Liver (tissue), 9 donors: Measurements from ENCODE around the gene TRIM33. TPM values are rescaled to one million over a fixed set of nuclear protein-coding genes. Genes with fewer than 3 reads are reported as not detected.

Experiments
- DNase-seq: peaks from one replicate; pipeline ENCODE4 v3.0.0-alpha.2; 2017; ENCODE audit warnings: low spot score
- H3K27ac ChIP-seq, 2 donors: one replicate each; pipeline ENCODE4 v1.7.0; 2013; ENCODE audit warnings: inconsistent platforms in 2 of 2, low read length in 2 of 2, control low read depth in 1 of 2, low read depth in 1 of 2, mild to moderate bottlenecking in 1 of 2
- H3K27me3 ChIP-seq, 4 donors: one replicate each; pipeline versions ENCODE4 v1.6.1 to v1.7.0; 2013; ENCODE audit warnings: low read length in 3 of 4, inconsistent platforms in 1 of 4, mild to moderate bottlenecking in 1 of 4, moderate library complexity in 1 of 4; ENCODE audit not compliant: control insufficient read depth in 4 of 4, insufficient read depth in 4 of 4
- H3K36me3 ChIP-seq, 4 donors: one replicate each; pipeline versions ENCODE4 v1.6.1 to v1.7.0; 2013; ENCODE audit warnings: low read length in 3 of 4, mild to moderate bottlenecking in 3 of 4, low read depth in 1 of 4, moderate library complexity in 1 of 4; ENCODE audit not compliant: control insufficient read depth in 4 of 4, insufficient read depth in 3 of 4
- H3K4me1 ChIP-seq, 4 donors: one replicate each; pipeline versions ENCODE4 v1.6.1 to v1.7.0; 2013; ENCODE audit warnings: low read length in 3 of 4, mild to moderate bottlenecking in 3 of 4, moderate library complexity in 1 of 4; ENCODE audit not compliant: control insufficient read depth in 4 of 4, insufficient read depth in 4 of 4
- H3K4me3 ChIP-seq, 3 donors: one replicate each; pipeline versions ENCODE4 v1.6.1 to v1.7.0; 2013; ENCODE audit warnings: low read length in 3 of 3, control low read depth in 1 of 3, low read depth in 1 of 3, mild to moderate bottlenecking in 1 of 3
- H3K9ac ChIP-seq, 2 donors: one replicate each; pipeline ENCODE4 v1.7.0; 2013; ENCODE audit warnings: low read length in 2 of 2, mild to moderate bottlenecking in 2 of 2, moderate library complexity in 2 of 2, control low read depth in 1 of 2, low read depth in 1 of 2
- H3K9me3 ChIP-seq, 4 donors: one replicate each; pipeline versions ENCODE4 v1.6.1 to v1.7.0; 2013; ENCODE audit warnings: low read length in 3 of 4; ENCODE audit not compliant: control insufficient read depth in 4 of 4
- EGR1 ChIP-seq, 2 donors: IDR thresholded peaks; 2 replicates each; pipeline ENCODE4 v1.6.1; 2016 to 2018; ENCODE audit warnings: antibody characterized with exemption in 2 of 2, low read depth in 2 of 2
- FOXA1 ChIP-seq: IDR thresholded peaks from 2 replicates; pipeline ENCODE4 v1.6.1; 2016; ENCODE audit warnings: antibody characterized with exemption
- FOXA2 ChIP-seq: IDR thresholded peaks from 2 replicates; pipeline ENCODE4 v1.6.1; 2016; ENCODE audit warnings: antibody characterized with exemption
- GABPA ChIP-seq, 2 donors: IDR thresholded peaks in 1 of 2; conservative IDR thresholded peaks in 1 of 2; 2 replicates each; pipeline ENCODE4 v1.6.1; 2016; ENCODE audit warnings: antibody characterized with exemption in 2 of 2, mild to moderate bottlenecking in 1 of 2, moderate library complexity in 1 of 2
- HNF4A ChIP-seq, 2 donors: conservative IDR thresholded peaks; 2 replicates each; pipeline ENCODE4 v1.6.1; 2016; ENCODE audit warnings: antibody characterized with exemption in 2 of 2, mild to moderate bottlenecking in 2 of 2
- HNF4G ChIP-seq: IDR thresholded peaks from 2 replicates; pipeline ENCODE4 v1.6.1; 2016; ENCODE audit warnings: antibody characterized with exemption
- JUND ChIP-seq, 2 donors: IDR thresholded peaks; 2 replicates each; pipeline ENCODE4 v1.6.1; 2016; ENCODE audit warnings: antibody characterized with exemption in 2 of 2
- NR2F2 ChIP-seq: IDR thresholded peaks from 2 replicates; pipeline ENCODE4 v1.6.1; 2016; ENCODE audit warnings: antibody characterized with exemption
- RAD21 ChIP-seq, 2 donors: IDR thresholded peaks; 2 replicates each; pipeline ENCODE4 v1.6.1; 2016; ENCODE audit warnings: antibody characterized with exemption in 2 of 2, mild to moderate bottlenecking in 2 of 2
- RXRA ChIP-seq, 2 donors: IDR thresholded peaks; 2 replicates each; pipeline ENCODE4 v1.6.1; 2017 to 2018; ENCODE audit warnings: antibody characterized with exemption in 2 of 2, mild to moderate bottlenecking in 1 of 2
- SP1 ChIP-seq: IDR thresholded peaks from 2 replicates; pipeline ENCODE4 v1.6.1; 2018; ENCODE audit warnings: antibody characterized with exemption, mild to moderate bottlenecking
- TAF1 ChIP-seq: conservative IDR thresholded peaks from 2 replicates; pipeline ENCODE4 v1.6.1; 2016; ENCODE audit warnings: antibody characterized with exemption, mild to moderate bottlenecking
- YY1 ChIP-seq: IDR thresholded peaks from 2 replicates; pipeline ENCODE4 v1.6.1; 2016; ENCODE audit warnings: antibody characterized with exemption, mild to moderate bottlenecking
- WGBS: extraction: QIAGEN DNeasy Blood & Tissue Kit; methylation state at CpG from one replicate; pipeline ENCODE4 v1.1.7; 2013; 5-methylcytosine and 5-hydroxymethylcytosine counted together
- polyA plus RNA-seq, 2 donors: library from polyadenylated mRNA; stranded (reverse) in 1 of 2; unstranded in 1 of 2; fragments of 200-250 nt in 1 of 2; fragments of >200 nt in 1 of 2; fragmentation: Nextera tagmentation in 1 of 2; extraction: Ambion mirVana in 1 of 2; gene quantifications; one replicate each; pipeline versions ENCODE4 v1.2.1 to v1.2.3, GENCODE V29; 2013 to 2015
- total RNA-seq, 2 donors: library from RNA; depleted of rRNA; stranded (reverse); fragments of >200 nt; gene quantifications; one replicate each; pipeline ENCODE4 v1.2.3, GENCODE V29; 2014
- TF ChIP-seq, protein P1 (sequence below): fragments of 150-350 bp; IDR thresholded peaks from 2 replicates; pipeline ENCODE4 v1.5.1; 2017; ENCODE audit warnings: improper control_type of control experiment, low read depth, low read length; ENCODE audit not compliant: missing input control
- TF ChIP-seq, protein P2 (sequence below): IDR thresholded peaks from 2 replicates; pipeline ENCODE4 v1.6.1; 2016; ENCODE audit warnings: antibody characterized with exemption
- TF ChIP-seq, protein P3 (sequence below): IDR thresholded peaks from 2 replicates; pipeline ENCODE4 v1.6.1; 2016; ENCODE audit warnings: antibody characterized with exemption
- TF ChIP-seq, protein P4 (sequence below): IDR thresholded peaks from 2 replicates; pipeline ENCODE4 v1.6.1; 2016; ENCODE audit warnings: antibody characterized with exemption, mild to moderate bottlenecking
- TF ChIP-seq, protein P5 (sequence below): IDR thresholded peaks from 2 replicates; pipeline ENCODE4 v1.6.1; 2016; ENCODE audit warnings: antibody characterized with exemption
- donor health status: healthy.
- donor health status: healthy.
- donor health status: healthy.
- donor health status: healthy.
- donor health status: healthy.

Gene TRIM33
- total and polyA plus RNA-seq, 4 donors: 4.5 to 30.5 (median 16.6) TPM

DNA sequence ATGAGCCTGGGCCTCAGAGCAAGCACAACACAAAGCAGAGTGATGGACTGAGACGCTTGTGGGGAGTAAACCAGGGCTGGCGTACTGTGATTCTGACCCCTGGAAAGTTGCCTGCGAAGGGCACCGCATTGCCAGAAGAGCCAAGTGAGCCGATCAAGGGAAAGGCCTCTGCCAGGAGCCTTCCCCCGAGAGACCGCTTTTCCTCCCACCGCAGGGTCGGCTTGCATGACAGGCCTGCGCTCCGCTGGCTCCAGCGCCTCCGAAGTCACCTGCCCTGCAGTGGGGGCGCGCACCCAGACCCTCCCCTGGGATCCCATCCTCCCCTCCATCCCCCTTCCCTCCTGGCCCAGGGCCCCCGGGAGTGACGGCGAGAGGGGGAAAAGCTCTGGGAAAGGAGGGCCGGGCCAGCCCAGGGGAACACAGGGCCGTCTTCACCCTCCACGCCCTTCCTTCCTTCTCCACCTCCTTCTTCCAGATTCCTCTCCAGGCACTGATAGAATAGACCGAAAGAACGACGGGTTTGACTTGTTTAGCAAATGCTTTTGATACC, 165.0 kb downstream of the TRIM33 start:
- Histone ChIP-seq H3K27me3 (peaks cover 0 to 2% (median 0%) of the 10 kb centered on the region in 4 donors), H3K9me3 (no peaks in the 10 kb centered on the region), H3K9ac (peak overlapping the region in 1 of 2 donors; percentile 73), H3K4me1 (peaks cover 0 to 13% (median 7%) of the 10 kb centered on the region in 4 donors), H3K36me3 (no peaks in the 10 kb centered on the region), H3K4me3 (peak overlapping the region; percentile 47 to 72 (median 66)), H3K27ac (peak overlapping the region in 1 of 2 donors; percentile 40)
- TF ChIP-seq HNF4A (conservative IDR thresholded peaks at IDR 0.05) (no peak), SP1 (no peak), RXRA (IDR thresholded peaks at IDR 0.05) (no peak), TAF1 (no peak), GABPA (IDR thresholded peaks at IDR 0.05 in 1 of 2, conservative IDR thresholded peaks at IDR 0.05 in 1 of 2) (no peak), RAD21 (IDR thresholded peaks at IDR 0.05) (no peak), FOXA1 (no peak), HNF4G (no peak), YY1 (no peak), EGR1 (IDR thresholded peaks at IDR 0.05; ENCODE audit: low read depth in 2 of 2) (no peak), FOXA2 (no peak), JUND (IDR thresholded peaks at IDR 0.05) (no peak), NR2F2 (no peak)
- TF ChIP-seq, protein P1, sequence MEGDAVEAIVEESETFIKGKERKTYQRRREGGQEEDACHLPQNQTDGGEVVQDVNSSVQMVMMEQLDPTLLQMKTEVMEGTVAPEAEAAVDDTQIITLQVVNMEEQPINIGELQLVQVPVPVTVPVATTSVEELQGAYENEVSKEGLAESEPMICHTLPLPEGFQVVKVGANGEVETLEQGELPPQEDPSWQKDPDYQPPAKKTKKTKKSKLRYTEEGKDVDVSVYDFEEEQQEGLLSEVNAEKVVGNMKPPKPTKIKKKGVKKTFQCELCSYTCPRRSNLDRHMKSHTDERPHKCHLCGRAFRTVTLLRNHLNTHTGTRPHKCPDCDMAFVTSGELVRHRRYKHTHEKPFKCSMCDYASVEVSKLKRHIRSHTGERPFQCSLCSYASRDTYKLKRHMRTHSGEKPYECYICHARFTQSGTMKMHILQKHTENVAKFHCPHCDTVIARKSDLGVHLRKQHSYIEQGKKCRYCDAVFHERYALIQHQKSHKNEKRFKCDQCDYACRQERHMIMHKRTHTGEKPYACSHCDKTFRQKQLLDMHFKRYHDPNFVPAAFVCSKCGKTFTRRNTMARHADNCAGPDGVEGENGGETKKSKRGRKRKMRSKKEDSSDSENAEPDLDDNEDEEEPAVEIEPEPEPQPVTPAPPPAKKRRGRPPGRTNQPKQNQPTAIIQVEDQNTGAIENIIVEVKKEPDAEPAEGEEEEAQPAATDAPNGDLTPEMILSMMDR: no peak
- TF ChIP-seq, protein P2, sequence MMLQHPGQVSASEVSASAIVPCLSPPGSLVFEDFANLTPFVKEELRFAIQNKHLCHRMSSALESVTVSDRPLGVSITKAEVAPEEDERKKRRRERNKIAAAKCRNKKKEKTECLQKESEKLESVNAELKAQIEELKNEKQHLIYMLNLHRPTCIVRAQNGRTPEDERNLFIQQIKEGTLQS: no peak
- TF ChIP-seq, protein P3, sequence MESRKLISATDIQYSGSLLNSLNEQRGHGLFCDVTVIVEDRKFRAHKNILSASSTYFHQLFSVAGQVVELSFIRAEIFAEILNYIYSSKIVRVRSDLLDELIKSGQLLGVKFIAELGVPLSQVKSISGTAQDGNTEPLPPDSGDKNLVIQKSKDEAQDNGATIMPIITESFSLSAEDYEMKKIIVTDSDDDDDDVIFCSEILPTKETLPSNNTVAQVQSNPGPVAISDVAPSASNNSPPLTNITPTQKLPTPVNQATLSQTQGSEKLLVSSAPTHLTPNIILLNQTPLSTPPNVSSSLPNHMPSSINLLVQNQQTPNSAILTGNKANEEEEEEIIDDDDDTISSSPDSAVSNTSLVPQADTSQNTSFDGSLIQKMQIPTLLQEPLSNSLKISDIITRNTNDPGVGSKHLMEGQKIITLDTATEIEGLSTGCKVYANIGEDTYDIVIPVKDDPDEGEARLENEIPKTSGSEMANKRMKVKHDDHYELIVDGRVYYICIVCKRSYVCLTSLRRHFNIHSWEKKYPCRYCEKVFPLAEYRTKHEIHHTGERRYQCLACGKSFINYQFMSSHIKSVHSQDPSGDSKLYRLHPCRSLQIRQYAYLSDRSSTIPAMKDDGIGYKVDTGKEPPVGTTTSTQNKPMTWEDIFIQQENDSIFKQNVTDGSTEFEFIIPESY: no peak
- TF ChIP-seq, protein P4, sequence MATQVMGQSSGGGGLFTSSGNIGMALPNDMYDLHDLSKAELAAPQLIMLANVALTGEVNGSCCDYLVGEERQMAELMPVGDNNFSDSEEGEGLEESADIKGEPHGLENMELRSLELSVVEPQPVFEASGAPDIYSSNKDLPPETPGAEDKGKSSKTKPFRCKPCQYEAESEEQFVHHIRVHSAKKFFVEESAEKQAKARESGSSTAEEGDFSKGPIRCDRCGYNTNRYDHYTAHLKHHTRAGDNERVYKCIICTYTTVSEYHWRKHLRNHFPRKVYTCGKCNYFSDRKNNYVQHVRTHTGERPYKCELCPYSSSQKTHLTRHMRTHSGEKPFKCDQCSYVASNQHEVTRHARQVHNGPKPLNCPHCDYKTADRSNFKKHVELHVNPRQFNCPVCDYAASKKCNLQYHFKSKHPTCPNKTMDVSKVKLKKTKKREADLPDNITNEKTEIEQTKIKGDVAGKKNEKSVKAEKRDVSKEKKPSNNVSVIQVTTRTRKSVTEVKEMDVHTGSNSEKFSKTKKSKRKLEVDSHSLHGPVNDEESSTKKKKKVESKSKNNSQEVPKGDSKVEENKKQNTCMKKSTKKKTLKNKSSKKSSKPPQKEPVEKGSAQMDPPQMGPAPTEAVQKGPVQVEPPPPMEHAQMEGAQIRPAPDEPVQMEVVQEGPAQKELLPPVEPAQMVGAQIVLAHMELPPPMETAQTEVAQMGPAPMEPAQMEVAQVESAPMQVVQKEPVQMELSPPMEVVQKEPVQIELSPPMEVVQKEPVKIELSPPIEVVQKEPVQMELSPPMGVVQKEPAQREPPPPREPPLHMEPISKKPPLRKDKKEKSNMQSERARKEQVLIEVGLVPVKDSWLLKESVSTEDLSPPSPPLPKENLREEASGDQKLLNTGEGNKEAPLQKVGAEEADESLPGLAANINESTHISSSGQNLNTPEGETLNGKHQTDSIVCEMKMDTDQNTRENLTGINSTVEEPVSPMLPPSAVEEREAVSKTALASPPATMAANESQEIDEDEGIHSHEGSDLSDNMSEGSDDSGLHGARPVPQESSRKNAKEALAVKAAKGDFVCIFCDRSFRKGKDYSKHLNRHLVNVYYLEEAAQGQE: no peak
- TF ChIP-seq, protein P5, sequence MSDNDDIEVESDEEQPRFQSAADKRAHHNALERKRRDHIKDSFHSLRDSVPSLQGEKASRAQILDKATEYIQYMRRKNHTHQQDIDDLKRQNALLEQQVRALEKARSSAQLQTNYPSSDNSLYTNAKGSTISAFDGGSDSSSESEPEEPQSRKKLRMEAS: no peak
- DNase-seq: no peak
- 15% methylated on average over 24 of the region's 24 CpGs for WGBS
